HG03039 (cell line): ENCODE results near the gene MPC1.
A peak's percentile ranks its signal among the peaks of the same experiment; 100 is the strongest.
"Not testable (repeated sequence)": the region's sequence is repeated elsewhere in the genome, so short reads cannot be mapped to it uniquely, and the experiment has no call there.

ENCODE experiments used
- ATAC-seq: cut with Tn5 transposase; IDR thresholded peaks from one replicate; pipeline ENCODE4 v1.9.1; 2021; ENCODE audit warnings: mild to moderate bottlenecking, moderate library complexity; ENCODE audit not compliant: unreplicated experiment

MPC1 gene

GRCh38 chr6:166408936-166409755 is 26.4 kb upstream of the MPC1 start:
- no peak for ATAC-seq

GRCh38 chr6:166406197-166406596 is 23.5 kb upstream of the MPC1 start:
- no peak for ATAC-seq

- ATAC-seq, result no peak
Measured at GRCh38 chr6:166405386-166405785, 22.6 kb upstream of the MPC1 start.

- ATAC-seq, result no peak
Measured at GRCh38 chr6:166402582-166403277, 20.0 kb upstream of the MPC1 start.

- ATAC-seq, result peak; percentile 51
Measured at GRCh38 chr6:166400649-166401250, 18.0 kb upstream of the MPC1 start.

- ATAC-seq, result no peak
Measured at GRCh38 chr6:166400181-166400580, 17.4 kb upstream of the MPC1 start.

- no peak for ATAC-seq
Measured at GRCh38 chr6:166398348-166398747, 15.6 kb upstream of the MPC1 start.

GRCh38 chr6:166397849-166398248 is 15.1 kb upstream of the MPC1 start:
- no peak for ATAC-seq

GRCh38 chr6:166395778-166396177 is 13.0 kb upstream of the MPC1 start:
- ATAC-seq, result no peak

- ATAC-seq, result no peak
Measured at GRCh38 chr6:166395351-166395750, 12.6 kb upstream of the MPC1 start.

- no peak for ATAC-seq
Measured at GRCh38 chr6:166394036-166394892, 11.5 kb upstream of the MPC1 start.

GRCh38 chr6:166393535-166393823 is 10.7 kb upstream of the MPC1 start:
- no peak for ATAC-seq

GRCh38 chr6:166392755-166393534 is 10.2 kb upstream of the MPC1 start:
- not testable (repeated sequence) for ATAC-seq

- no peak for ATAC-seq
Measured at GRCh38 chr6:166389119-166389518, 6.4 kb upstream of the MPC1 start.

GRCh38 chr6:166388290-166389004 is 5.7 kb upstream of the MPC1 start:
- ATAC-seq, result no peak

GRCh38 chr6:166387642-166388289 is 5.0 kb upstream of the MPC1 start:
- no peak for ATAC-seq

GRCh38 chr6:166387098-166387497 is 4.4 kb upstream of the MPC1 start:
- ATAC-seq, result not testable (repeated sequence)

GRCh38 chr6:166386111-166386510 is 3.4 kb upstream of the MPC1 start:
- ATAC-seq, result no peak

GRCh38 chr6:166383802-166384363 is 1.1 kb upstream of the MPC1 start:
- ATAC-seq, result not testable (repeated sequence)
